ENCODE data around the gene TPCN1.

The TPCN1 gene

DNA sequence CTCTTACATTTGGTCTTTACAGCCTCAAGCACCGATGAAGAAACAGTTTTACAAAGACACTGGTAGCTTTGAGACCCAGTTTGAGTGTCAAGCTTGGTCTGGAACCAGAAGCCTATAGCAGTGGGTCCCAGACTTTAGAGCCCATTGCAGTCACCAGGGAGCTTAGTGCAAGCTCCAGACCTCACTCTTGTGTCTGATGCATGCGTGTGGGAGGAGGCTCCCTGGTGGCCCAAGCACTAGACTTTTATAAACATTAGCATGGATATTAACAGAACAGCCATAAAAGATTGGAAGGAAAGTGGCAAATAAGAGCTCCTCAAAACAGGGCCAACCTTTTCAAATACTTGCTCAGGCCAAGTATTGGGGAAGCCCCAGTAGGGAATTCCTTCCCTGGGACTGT is 68.1 kb downstream of the TPCN1 start:
- no peak for DNase-seq

DNA sequence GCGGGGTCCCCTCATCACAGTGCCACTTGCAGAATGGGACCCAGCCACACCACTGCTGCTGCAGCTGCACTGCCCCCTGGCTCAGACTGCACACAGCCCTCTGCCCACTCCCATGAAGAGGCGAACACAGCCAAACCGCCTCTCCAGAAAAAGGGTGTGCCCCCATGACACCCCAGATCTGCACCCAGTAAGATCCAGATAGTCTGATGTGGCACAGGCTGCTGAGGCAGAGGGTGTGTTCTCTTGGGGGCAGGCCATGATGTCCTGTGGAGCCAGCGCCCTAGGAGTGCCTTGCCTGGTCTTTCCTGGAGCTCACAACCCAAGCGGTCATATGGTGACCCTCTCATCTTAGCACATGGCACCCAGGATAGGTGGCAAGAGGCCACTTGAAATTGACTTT is 69.2 kb downstream of the TPCN1 start:
- no peak for DNase-seq

DNA sequence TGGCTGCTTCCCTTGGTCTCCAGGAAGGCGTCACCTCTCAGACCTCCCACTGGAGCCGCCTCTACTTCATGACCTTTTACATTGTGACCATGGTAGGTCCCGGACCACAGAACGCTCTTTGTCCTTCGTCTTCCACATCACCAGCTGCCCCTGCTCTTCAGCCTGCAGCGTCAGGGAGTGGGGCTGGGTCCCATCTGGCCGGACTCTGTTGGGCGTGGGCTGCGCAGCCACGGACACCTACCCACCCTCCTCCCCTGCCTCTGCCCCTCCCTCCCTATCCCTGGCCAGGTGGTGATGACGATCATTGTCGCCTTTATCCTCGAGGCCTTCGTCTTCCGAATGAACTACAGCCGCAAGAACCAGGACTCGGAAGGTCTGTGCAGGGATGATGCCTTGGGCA is 70.3 kb downstream of the TPCN1 start:
- DNase-seq = no peak

DNA sequence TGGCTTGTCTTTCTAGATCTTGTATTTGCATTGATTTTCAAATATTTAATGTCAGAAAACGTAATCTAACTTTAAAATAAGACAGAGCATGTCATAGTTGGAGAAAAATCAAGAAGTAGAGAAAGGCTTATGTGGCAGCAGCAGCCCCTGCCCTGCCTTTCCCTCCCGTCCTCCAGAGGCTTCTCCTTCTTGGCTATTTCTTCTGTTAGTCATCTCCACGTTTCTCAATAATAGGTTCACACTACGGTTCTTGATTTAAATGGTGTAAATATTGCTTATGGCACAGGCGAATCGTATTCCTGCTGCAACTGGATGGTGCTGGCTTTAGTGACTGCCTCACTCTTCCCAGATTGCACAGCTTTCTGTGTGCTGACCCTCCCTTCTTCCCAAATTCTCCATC is 70.8 kb downstream of the TPCN1 start:
- no peak for DNase-seq

DNA sequence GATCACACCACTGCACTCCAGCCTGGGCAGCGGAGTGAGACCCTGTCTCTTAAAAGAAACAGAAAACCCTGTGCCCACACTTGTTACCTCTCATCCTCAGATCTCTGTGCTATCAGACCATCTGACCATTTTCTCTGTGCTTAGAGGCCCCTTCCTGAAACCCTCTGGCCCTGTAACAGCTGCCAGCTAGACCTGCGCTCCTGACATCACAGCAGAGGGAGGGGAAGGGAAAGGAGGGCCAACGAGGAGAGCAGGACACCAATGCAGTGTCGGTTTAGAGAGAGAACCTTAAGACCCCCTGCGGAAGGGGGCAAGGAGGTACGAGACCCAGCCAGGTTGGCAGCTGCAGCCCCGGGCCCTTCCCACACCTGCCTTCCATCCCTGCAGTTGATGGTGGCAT is 71.3 kb downstream of the TPCN1 start:
- DNase-seq = no peak

DNA sequence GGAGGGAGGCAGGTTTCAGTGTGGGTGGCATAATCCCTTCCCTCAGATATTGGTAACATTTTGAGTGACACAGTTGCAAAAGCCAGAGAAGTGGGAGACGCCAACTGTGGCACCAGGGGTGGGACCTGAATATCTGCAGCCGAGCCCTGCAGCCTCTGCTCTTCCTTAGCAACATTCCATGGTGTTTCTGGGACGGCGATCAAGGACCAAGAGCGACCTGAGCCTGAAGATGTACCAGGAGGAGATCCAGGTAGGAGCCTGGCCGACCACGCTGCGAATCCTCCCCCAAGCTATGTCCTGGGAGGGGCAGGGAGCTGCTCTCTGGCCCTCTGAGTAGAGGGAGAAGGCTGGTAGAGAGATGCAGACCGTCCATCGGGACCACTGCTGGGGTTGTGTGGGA is 71.8 kb downstream of the TPCN1 start:
- DNase-seq = no peak

DNA sequence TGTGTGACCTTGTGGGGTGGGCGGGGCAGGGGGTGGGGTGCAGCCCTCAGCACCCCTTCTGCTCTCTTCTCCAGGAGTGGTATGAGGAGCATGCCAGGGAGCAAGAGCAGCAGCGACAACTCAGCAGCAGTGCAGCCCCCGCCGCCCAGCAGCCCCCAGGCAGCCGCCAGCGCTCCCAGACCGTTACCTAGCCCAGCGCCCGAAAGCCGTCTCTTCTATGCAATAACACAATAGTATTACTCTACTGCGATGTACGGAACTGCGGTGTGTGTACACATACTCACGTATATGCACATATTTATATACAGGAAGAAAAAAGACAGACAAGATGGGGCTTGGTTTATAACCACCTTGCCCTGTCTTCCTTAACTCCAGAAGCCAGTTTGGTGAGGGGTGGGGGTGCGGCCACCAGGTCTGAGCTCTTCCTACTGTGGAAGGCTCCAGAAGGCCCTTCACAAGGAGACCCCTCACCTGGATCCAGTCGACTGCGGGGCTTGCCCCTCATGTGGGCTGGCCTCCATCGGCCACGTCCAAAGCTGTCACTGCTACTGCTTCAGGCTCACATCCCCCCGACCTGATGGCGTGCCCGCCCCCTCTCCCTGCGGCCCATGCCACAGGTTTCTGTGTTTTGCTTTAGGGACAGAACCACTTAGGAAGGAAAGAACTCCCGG is 74.8 kb downstream of the TPCN1 start:
- DNase-seq = no peak

DNA sequence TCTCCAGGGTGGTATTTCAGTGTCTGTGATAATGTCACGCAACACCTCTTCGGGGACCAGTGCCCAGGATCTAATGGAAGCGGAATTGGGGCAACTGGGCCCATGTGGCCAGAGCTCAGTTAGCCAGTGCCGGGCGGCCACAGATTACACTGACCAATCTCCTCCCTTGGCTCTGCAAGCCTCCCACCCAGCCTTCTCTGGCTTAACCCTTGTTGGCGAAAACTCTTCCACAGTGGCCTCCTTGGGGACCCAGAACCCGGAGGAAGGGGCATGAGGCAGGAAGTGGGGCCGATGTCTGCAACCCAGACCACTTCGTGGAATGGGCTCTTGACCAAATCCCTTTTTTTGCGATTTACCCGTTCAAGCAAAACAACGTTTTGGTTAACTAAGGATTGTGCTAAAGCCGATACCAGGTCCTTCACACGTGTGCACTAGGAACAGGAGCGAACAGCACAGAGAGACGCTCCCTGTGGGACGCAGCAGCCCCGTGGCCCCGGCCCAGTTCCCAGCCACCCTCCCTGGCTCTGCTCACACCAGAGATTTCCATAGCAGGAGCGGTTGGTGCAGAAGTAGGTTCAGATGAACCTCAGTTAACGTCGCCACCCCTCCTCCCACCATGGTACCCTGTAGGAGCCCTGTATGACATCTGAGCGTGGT is 75.4 kb downstream of the TPCN1 start:
- DNase-seq = no peak

DNA sequence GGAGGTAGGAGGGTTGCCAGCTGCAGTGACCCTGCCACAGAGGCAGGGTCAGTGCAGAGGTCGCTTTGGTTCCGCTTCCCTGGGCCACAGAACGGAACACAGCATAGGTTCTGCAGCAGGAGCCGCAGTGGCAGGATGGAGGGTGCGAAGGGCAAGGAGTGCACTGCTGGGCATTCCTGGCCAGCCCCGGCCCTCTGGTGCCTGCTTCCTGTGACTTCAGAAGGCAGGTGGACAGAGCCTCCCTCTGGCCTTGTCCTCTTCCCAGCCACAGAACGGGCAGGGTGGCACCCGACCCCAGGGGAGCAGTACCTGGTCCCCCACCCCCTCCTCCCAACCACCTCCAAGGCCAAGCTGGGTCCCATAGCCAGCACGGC is 75.9 kb downstream of the TPCN1 start:
- no peak for DNase-seq

DNA sequence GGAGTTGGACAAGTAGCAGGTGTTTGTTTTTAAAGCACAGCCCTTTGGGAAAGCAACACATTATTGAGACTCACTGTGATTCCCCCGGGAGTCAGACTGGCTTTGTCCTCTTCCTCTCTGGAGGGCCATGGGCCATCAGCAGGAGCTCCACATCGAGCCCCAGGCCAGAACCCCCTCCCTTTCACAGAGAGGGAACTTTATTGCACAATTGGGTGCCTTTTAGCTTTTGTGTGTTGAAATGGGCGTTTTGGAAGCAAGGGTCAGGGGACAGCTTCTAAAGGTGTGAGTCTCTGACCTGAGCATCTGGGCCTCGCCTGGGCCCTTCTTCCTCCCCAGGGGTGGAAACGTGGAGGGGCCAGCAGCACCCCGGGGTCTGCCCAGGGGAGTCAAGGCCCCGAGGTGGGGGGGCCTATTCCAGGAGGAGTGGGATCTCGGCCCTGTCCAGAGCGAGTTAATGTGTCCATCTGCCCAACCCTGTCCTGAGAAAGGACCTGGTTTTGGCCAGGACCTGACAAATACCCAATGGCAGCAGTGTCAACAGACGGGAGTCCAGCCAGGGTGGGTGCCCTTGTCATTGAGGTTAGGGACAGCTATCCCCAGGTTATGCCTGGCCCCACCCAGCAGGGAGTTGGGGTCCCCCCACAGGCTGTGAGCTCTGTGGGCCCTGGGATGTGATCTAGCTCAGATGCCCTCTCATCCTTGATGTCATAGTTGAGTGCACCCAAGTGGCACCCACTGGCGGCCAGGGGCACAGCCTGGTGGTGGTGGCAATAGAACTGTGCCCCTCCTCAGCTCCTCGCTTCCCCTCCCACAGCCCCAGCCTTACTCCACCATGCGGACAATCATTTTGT is 76.6 kb downstream of the TPCN1 start:
- DNase-seq = no peak

DNA sequence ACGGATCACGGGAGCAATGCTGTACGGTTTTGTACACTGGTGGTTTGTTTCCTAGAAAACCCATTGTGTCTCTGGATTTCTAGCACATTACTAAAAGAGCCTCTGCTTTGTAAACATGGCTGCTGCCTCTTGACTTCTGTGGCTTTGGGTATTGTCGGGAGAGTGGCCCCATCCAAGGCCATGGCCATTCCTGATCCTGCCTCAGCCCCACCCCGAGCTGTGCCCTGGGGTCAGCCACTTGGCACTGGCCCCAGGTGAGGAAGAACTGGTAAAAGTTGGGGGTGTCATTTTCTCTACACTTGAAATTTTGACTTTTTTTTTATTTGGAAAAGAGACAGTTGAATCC is 77.2 kb downstream of the TPCN1 start:
- DNase-seq = no peak

DNA sequence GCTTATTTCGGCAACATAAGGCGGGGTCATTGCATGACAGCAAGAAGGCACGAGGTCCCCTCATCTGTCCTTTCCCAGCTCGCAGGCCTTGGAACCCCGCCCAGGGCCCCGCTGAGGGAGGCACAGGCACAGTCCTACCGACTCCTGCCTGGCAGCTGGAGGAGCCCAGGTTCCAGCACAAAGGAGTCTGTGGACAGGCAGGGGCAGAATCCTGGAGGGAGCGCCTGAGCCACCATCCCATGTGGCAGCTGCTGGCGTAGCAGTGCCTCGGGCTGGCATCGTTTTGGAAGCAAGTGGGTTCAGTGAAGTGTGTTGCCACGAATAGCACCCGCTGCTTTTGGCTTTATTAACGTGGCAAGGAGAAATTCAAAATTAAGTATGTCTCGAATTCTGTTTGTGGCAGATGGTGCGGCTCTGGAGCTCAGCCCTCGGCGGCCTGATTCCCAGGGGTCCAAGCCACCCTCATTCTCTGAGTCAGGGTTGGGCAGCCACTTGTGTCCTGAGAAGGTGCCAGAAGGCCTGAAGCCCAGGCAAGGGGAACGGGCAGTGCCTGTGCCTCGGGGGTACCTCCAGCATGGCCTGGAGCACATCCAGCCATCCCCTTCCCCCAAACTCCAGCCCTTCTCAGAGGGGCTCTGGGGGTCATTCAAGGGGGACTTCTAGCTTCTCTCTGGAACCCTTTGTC is 77.7 kb downstream of the TPCN1 start:
- no peak for DNase-seq

DNA sequence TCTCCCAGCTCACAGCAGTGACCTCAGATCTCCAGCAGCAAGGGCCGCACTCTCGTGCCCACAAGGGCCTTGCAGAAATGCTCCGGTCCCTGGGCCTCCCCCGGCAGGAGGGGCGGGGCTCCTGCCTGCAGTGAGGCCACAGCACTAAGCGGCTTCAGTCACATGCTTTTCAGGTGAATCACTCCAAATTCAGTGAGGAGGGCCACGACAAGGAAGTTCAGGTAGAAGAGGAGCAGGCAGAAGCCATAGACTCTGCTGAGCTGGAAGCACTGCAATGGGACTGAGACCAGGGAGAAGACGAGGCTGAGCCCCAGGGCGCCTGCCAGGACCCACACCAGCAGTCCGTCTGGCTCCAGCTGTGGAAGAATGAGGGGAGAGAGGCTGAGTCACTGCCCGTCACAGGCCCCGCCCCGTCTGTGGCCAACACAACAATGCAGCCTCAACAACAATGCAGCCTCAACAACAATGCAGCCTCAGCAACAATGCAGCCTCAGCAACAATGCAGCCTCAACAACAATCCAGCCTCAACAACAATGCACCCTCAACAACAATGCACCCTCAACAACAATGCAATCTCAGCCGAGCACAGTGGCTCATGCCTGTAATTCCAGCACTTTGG is 78.5 kb downstream of the TPCN1 start:
- DNase-seq = no peak

DNA sequence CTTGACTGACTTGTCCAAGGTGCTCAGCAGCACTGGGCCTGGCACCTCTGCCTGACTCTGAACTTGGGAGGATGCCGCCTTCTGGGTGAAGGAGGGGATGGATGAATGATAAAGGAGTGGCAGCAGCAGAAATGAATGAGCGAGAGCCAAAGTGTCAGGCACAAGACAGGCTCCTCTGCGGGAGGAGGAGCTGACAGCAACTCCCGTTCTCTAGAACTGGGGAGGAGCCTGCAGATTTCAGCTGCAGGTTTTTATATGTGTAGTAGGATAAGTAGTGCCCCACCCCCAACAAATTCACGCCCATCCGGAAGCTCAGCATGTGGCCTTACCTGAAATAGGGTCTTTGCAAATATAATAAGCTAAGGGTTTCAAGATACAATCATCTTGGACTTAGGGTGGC is 80.5 kb downstream of the TPCN1 start:
- no peak for DNase-seq

DNA sequence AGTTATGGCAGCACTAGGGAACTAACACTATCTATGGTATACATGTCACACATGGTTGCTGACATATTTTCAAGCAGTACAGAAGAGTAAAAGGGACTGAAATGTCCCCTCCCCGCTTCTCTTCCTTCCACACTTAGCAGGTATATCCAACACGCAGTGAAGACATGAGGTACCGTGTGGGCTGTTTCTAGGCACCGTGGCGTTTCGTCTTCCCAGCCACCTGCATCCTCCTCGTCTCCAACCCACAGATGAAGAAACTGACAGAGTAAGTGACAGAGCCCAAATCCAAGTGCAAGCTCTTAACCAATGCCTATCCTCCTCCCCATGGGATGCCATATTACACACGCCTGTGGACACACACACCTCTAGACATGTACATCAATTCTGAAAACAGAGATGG is 81.2 kb downstream of the TPCN1 start:
- no peak for DNase-seq

DNA sequence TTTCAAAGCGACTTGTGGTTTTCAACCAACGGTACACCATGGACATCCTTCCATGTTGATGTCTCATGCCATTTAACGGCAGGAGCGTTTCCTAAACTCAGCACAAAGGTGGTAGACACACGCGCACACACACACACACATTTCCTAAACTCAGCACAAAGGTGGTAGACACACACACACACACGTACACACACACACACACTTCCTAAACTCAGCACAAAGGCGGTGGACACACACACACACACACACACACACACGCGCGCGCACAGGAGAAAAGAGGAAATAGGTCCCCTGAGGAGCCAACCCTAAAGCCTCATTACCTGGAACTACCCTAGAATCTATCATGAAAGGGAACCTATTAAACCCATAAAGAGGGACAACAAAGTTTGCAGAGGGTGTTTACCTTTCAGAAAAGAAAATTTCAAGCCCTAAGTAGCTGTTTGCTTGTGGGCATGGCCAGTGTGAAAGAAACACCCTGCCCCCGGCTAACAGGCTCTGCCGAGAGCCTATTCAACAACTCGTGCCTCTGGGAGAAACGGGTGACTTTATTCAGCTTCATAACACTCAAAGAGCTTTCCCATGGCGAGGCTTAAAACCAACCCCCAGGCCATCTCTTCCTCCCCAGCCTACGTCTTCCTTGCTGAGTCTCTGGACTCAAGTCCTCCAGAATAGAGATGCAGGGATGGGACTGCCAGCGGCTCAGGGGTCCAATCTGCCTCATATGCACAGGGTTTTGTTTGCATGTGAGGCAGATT is 81.8 kb downstream of the TPCN1 start:
- DNase-seq = no peak

DNA sequence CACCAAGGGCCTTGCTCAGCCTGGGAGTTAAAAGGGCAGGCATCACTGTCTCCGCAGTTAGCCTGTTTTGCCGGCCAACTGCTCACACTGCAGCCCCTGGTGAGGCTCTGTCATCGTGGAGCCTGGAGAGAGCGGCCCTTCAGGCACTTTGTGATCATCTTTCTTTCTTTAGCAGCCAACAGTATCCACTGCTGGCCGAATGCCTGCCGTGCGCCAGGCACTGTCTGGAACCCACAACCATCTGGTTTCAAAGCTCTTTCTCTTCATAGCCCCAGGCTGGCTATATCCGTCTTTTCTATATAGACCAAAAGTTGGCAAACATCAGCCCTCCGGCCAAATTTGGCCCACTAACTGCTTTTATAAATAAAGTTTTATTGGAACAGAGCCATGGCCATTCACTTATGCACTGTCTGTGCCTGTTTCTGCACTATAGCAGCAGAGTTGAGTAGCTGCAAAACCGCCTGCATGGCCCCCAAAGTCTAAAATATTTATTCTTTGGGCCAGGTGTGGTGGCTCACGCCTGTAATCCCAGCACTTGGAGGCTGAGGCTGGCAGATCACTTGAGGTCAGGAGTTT is 84.1 kb downstream of the TPCN1 start:
- no peak for DNase-seq

DNA sequence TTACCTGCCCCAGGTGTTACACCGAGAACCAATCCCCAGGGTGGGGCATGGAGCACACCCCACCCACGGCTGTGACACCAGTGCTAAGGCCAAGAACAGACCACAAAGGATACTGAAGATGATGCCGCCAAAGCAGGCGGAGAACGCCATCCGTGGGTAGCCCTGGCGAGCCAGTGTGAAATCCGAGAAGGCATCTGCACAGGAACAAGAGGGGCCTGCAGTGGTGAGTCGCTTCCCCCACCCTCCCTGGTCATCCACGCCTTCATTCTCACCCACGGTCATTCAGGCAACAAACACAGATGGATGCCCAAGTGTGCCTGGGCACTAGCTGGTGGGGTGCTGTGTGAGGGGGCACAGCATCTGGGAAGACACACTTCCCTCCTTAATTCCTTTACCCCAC is 85.1 kb downstream of the TPCN1 start:
- no peak for DNase-seq

DNA sequence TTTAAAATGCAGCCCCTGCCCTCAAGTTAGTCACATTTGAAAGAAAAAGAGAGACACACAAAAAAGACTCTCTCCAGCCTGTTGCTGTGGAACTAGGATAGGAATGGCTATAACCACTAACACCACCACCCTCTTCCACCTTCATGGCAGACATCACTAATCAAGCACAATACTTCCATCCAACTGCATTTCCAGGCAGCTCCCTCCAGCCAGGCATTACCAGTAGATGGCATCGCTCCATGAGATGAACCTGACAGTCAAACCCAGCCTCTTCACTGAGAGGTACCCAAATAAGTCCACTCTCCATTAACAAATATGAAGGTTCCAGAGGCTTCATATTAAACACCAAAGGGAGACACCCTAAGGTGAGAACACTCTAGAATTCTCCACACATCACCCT is 89.2 kb downstream of the TPCN1 start:
- no peak for DNase-seq

DNA sequence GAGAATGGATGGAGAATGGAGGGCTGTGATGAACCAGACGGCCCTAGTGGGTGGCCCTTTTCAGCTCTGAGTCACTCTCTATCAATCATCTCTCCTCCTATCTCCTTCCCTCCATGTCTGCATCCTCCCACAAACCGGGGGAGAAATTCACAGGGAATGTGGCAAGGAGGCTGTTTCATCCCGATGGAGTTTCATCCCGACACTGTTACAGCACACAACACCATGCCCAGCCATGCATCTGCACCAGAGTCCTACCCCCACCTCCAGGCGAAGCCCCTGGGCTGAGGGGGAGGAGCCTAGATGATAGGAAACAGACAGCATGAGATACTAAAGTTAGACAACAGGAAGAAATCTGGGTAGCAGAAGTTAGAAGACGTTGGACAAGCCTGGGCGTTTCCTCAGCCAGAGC is 92.9 kb downstream of the TPCN1 start:
- DNase-seq = no peak

DNA sequence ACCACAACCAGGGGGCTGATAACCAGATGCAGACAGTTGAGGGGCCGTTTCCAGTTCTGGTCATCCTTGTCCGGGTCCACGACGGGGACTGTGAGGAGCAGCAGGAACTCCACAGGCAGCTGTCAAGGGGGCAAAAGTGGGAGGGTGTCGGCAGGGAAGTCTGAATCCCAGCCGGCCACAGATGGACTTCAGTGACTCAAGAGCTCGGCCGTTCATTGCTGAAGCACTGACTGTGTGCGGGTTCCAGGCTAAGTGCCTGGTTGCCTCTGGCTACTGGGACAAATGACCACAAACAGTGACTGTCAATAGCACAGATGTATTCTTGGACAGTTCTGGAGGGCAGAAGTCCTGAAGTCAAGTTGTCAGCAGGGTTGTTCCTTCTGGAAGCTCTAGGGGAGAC is 94.1 kb downstream of the TPCN1 start:
- DNase-seq = no peak

DNA sequence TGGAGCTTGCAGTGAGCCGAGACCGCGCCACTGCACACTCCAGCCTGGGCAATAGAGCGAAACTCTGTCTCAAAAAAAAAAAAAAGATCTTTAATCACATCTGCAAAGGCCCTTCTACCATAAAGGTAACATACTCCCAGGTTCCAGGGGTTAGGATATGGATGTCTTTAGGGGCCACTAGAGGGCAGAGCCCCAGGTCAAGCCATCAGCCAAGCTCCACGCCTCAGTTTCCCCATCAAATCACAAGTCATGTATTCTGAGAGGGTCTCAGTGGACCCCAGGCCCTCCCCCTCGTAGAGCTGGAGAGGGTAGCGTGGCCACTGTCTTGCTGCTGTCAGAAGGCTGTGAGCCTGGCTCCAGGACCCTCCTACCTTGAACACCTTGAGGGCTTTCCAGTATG is 94.9 kb downstream of the TPCN1 start:
- no peak for DNase-seq

All from stimulated activated CD4-positive, alpha-beta T cell treated with anti-CD3 and anti-CD28 coated beads, Interleukin-4, amount 100 ng/mL, for 24 hours (primary cell).